Measurements from ENCODE around the gene SH3RF3. TPM values are rescaled to one million over a fixed set of nuclear protein-coding genes. Genes with fewer than 3 reads are reported as not detected.

The SH3RF3 gene
- total RNA-seq, 1 experiment from 2014 or later, result 4.9 TPM

GRCh38 chr2:109322641-109323040, 193.6 kb downstream of the SH3RF3 start:
- H3K27ac ChIP-seq (ENCODE audit: low read length), result no peak overlapping the region
- POLR2A ChIA-PET, result interaction anchor here (0.5 kb wide), 1 partner anchor 11 kb away, joined by 16 read pairs; no protein-coding TSS in a partner anchor
- in situ Hi-C loops (cut with HindIII; ENCODE audit: low pct_unique_long_range_greater_than_20kb, low sequenced_read_pairs), result no loop called here
- 0 out of 2 replicates have a peak, but pooled peaks cover 2% of the 10 kb centered on the region for H3K27me3 ChIP-seq (ENCODE audit: control insufficient read depth, insufficient read depth, low read length)
- no TSS peak for BruUV-seq (replicated peaks)
- H3K36me3 ChIP-seq (ENCODE audit: control insufficient read depth, insufficient read depth, low read length), result no peaks in the 10 kb centered on the region
- H3K4me3 ChIP-seq (ENCODE audit: low read depth in 2 of 2, low read length in 2 of 2), result no peak overlapping the region
- intact Hi-C loops (cut with micrococcal nuclease; ENCODE audit: unreplicated experiment), result no loop called here
- TF ChIP-seq SIN3A (IDR thresholded peaks at IDR 0.05; ENCODE audit: borderline replicate concordance, insufficient read depth, low read depth, low read length) (no peak), CTCF (IDR thresholded peaks at IDR 0.05) (no peak), POLR2AphosphoS5 (IDR thresholded peaks at IDR 0.05; ENCODE audit: low read depth, low read length) (no peak), TCF7L2 (IDR thresholded peaks at IDR 0.05; ENCODE audit: low read depth, low read length) (no peak), REST (IDR thresholded peaks at IDR 0.05; ENCODE audit: insufficient read depth in 1 of 2, low read depth in 2 of 2, low read length in 1 of 2) (no peak)
- no peak for ATAC-seq
- H3K9me3 ChIP-seq (ENCODE audit: control insufficient read depth, insufficient read depth, low read depth, low read length), result no peaks in the 10 kb centered on the region
- no peaks in the 10 kb centered on the region; the same call in 1 of the 2 replicates for H3K4me1 ChIP-seq (ENCODE audit: control insufficient read depth, insufficient read depth, low read length)
- CTCF ChIA-PET, result no interaction called here
- no peak for DNase-seq (ENCODE audit: low read depth, low spot score)

GRCh38 chr2:109324861-109325260, 195.9 kb downstream of the SH3RF3 start:
- no peaks in the 10 kb centered on the region for H3K9me3 ChIP-seq (ENCODE audit: control insufficient read depth, insufficient read depth, low read depth, low read length)
- H3K4me3 ChIP-seq (ENCODE audit: low read depth in 2 of 2, low read length in 2 of 2), result no peak overlapping the region
- 0 out of 2 replicates have a peak, but pooled peaks cover 4% of the 10 kb centered on the region for H3K27me3 ChIP-seq (ENCODE audit: control insufficient read depth, insufficient read depth, low read length)
- POLR2A ChIA-PET, result no interaction called here
- in situ Hi-C loops (cut with HindIII; ENCODE audit: low pct_unique_long_range_greater_than_20kb, low sequenced_read_pairs) (no loop called here), intact Hi-C loops (cut with micrococcal nuclease; ENCODE audit: unreplicated experiment) (no loop called here)
- TF ChIP-seq REST (IDR thresholded peaks at IDR 0.05; ENCODE audit: insufficient read depth in 1 of 2, low read depth in 2 of 2, low read length in 1 of 2), result no peak
- TF ChIP-seq POLR2AphosphoS5 (IDR thresholded peaks at IDR 0.05; ENCODE audit: low read depth, low read length), result no peak
- no peak for TF ChIP-seq CTCF (IDR thresholded peaks at IDR 0.05)
- no peak for TF ChIP-seq SIN3A (IDR thresholded peaks at IDR 0.05; ENCODE audit: borderline replicate concordance, insufficient read depth, low read depth, low read length)
- no peak overlapping the region for H3K27ac ChIP-seq (ENCODE audit: low read length)
- no TSS peak for BruUV-seq (replicated peaks)
- DNase-seq (ENCODE audit: low read depth, low spot score) (no peak), ATAC-seq (no peak)
- H3K4me1 ChIP-seq (ENCODE audit: control insufficient read depth, insufficient read depth, low read length), result no peaks in the 10 kb centered on the region
- no peaks in the 10 kb centered on the region for H3K36me3 ChIP-seq (ENCODE audit: control insufficient read depth, insufficient read depth, low read length)
- CTCF ChIA-PET, result no interaction called here

Data from Panc1 (cell line).